Putamen (tissue), 1 donor: ENCODE measurements around the gene GDE1.

ENCODE experiments used
- DNase-seq: peaks from one replicate; pipeline ENCODE4 v3.0.0-alpha.2; 2016; ENCODE audit warnings: low spot score

The GDE1 gene

DNA sequence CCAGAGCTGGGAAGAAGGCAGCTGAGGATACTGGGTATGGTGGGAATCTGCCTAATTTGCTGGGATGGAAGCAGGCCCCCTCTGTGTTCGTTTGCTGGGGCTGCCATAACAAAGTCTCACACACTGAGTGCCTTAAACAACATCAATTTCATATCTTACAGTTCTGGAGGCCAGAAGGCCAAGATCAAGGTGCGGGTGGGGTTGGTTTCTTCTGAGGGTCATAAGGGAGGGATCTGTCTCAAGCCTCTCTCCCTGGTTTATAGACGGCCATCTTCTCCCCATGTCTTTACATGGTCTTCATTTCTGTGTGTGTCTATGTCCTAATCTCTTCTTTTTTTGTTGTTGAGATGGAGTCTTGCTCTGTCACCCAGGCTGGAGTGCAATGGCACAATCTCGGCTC, 35.8 kb downstream of the GDE1 start:
- DNase-seq, result no peak

DNA sequence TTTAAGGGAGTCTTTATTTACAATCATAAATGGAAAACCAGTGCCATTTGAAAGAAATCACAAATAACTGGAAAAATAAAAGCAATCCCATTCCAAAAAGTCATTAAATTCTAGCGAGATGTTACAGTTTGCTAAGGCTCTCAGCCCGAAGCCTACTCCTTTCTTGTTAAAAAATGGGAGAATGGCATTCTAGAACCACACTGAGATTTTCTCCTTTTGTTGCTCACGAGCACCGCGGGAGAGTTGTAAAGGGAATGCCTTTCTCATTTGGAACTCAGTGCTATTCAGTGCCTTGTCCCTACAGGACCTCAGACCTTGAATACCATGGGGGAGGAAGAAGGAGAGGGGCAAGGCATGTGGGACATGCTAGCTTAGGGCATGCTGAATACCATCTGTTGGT, 36.3 kb downstream of the GDE1 start:
- DNase-seq, result no peak

DNA sequence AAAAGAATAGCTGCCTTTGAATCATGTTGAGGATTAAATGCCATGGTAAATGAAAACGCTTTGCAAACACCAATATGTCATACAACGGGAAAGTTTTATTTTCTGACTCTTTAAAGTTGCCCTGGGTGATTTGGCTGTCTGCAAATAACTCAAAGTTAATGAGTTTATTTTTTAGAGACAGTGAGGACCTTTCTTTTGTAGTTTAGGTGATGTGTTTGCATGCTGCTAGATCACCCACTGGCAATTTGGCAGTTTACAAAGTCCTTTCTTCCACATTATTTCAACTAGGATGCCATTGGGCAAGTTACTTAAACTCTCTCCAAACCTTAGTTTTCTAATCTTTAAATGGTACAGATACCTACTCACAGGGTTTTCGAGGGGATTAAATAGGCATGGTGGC, 37.8 kb downstream of the GDE1 start:
- DNase-seq, result no peak

DNA sequence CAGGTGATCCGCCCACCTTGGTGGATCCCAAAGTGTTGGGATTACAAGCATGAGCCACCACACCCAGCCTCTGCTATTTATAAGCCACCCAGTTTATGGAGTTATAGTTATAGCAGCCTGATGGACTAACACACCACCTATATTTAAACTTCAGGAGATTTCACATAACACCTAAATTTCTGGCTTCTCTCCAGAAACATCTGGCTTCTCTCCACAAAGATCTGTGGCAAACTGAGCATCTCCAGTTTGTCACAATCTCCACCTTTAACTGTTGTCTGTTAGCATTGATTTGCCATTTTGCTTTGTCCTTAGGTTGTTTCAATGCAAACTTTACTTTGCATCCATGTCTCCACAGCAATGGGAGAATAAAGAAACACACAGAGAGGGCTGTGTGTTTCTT, 39.6 kb downstream of the GDE1 start:
- no peak for DNase-seq

DNA sequence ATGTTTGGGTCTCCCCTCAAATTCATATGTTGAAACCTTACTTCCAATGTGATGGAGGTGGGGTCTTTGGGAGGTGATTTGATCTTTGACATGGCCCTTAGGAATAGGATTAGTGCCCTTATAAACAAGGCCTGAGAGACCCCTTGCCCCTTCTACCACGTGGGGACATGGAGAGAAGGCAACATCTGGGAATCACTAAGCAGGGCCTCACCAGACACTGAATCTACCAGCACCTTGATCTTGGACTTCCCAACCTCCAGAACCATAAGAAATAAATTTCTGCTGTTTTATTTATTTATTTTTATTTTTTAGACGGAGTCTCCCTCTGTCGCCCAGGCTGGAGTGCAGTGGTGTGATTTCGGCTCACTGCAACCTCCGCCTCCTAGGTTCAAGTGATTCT, 40.1 kb downstream of the GDE1 start:
- DNase-seq, result no peak

DNA sequence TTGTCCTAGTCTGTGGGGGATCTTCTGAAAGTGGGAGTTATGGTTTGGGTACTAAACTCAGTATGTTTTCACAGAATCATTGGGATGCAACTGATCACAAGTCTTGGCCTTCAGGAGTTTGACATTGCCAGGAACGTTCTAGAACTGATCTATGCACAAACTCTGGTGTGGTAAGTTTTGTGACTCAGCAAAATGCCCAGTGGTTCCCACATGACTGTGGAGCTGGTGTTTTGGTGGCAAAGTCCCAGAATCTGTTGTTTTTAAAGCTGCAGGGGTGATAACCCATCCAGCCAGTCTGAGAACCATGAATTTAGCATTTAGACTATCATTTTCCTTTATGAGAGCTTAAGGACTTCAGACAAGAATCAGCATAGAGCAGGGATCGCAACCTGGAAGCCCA, 40.6 kb downstream of the GDE1 start:
- DNase-seq, result no peak

DNA sequence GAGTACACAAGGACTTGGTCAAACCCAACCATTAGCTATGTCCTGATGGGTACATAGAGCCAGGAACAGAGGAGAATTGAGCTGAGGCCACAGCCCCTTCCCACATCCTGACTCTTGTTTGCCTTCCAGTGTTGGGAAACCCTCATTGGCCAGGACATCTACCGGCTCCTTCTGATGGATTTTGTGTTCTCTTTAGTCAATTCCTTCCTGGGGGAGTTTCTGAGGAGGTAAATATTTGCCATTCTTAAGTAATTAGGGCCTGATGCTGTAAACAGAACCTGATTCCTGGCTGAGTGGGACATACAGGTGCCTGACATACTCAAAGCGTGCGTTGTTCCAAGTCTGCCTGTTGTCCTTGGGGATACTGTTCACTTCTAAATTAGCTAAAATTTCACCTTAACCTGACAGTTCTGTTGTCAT, 42.6 kb downstream of the GDE1 start:
- no peak for DNase-seq

DNA sequence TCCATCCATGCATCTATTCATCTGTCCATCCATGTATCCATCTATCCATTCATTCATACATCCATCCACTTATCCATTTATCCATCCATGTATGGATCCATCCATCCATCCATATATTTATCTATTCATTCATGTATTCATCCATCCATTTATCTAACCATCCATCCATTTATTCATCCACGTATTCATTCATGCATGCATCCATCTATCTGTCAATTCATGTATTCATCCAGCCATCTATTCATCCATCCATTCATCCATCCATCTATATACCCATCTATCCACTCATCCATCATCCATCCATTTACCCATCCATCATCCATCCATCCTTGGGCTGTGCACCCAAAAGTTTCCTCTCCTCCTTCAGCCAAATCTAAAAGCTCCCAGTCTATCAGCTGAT, 43.4 kb downstream of the GDE1 start:
- no peak for DNase-seq

DNA sequence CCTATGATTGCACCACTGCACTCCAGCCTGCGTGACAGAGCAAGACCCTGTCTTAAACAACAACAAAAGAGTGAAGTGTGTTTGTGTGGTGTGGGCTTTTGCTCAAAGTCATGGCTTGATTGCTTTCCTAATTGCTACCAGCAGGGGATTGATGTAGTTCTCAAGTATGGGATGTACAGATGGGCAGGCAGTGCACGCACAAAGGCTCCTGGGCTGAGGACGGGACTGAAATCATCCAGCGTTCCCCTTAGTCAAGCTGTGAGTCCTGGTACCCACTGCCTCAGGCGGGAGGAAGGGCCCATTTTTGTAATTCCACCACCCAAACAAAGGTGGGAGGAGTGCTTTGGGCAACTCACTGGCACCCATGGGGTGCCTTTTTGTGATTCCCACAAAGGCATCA, 47.3 kb downstream of the GDE1 start:
- no peak for DNase-seq

DNA sequence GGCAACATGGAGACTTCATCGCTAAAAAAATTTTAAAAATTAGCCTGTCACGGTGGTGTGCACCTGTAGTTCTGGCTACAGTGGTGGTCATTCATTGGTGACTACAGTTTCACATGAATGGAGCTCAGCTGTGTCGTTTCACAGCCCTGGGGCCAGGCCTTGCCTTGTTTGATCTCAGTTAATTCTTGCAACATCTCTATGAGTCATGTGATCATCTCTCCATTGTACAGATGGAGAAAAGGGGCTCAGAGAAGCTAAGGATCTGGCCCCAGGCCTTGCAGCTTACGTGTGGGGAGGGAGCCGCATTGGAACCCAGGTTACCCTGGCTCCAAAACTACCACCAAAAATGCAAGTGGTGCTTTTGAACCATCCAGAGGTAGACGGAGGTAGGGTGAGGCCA, 49.4 kb downstream of the GDE1 start:
- no peak for DNase-seq

DNA sequence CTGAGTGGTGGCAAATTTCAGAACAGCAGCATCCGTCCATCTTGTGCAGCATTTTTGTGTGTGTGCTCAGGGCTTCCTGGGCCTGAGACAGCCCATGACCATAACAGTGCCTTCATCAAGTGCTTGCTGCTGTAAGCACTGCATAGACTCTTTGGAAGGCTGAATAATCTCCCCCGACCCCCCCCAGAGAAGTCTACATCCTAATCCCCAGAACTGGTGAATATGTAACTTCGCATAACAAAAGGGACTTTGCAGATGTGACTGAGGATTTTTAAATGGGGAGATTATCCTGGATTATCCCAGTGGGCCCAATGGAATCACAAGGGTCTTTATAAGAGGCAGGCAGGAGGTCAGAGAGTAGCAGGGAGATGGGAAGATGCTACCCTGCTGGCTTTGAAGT, 53.6 kb downstream of the GDE1 start:
- no peak for DNase-seq

DNA sequence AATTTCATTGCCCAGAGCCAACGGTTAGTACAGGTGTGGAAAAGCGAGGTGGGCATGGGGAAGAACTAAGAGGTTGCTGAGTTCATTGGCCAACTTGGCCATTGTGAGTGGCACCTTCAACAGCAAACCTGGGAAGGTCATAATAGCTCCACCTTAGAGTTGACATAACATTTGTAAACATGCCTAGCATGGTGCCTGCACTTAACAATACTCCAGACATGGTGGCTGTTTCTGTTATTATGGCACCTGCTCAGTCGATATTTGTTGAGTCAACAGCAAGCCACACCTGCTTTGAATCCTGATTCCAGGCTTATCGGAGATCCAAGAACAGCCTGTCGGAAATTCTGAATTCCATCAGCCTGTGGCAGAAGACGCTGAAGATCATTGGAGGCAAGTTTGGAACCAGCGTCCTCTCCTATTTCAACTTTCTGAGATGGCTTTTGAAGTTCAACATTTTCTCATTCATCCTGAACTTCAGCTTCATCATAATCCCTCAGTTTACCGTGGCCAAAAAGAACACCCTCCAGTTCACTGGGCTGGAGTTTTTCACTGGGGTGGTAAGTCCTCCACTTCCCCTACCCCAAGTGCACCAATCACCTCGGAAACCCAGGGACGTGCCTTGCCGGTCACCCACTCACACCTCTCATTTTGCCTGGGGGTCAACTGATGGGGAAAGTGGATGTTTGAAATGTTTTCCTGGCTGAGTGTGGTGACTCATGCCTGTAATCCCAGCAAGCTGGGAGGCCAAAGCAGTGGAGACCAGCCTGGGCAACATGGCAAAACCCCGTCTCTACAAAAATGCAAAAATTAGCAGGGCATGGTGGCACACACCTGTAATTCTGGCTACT, 58.2 kb downstream of the GDE1 start:
- DNase-seq, result no peak

DNA sequence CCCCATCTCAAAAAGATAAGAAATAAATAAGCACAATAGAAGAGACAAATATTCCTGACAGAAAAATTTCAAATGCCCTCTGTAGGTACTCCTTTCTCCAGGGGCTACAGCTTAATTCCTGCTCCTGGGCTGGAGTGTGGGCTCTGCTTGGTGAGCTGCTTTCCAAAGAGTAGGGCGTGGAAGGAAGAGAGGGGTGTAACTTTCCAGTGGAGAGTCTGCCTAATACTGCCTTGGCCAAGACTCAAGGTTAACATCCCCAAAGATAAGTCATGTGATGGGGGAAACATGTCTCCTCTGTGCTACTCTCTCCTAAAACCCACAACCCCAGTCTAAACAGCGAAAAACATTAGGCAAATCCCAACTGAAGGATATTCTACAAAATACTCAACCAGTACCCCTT, 61.5 kb downstream of the GDE1 start:
- DNase-seq, result no peak

DNA sequence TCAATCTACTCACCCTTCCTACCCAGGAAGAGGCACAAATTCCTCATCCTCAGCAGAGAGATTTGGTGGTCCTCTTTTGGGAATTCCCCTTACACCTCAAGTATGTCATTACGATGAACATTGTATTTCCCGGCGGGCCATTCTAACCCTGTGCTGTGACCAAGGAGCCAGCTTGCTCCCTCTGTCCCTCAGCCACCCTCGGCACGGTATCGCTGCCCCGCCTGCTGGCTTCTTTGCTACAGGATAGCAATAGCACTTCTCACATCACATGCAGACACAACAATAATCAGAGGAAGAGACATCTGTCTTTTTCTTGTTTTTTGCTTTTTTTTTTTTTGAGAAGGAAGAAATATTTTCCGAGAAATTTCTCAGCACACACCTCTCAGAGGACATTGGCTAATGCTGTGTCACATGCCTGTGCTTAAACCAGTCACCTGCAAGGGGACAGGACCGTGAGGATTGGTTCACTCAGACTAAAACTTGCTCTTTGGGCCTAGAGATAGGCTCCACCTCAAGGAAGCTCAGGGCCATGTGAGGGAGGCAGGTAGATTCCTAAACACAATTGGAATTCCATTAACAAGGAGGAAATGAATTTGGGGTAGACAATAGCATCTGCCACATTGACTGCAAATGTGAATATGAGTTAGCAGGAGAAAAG, 63.0 kb downstream of the GDE1 start:
- no peak for DNase-seq
